ENCODE results near the gene MCUR1.
"Not testable (repeated sequence)": the region's sequence is repeated elsewhere in the genome, so short reads cannot be mapped to it uniquely, and the experiment has no call there.

GRCh38 chr6:13834018-13834417 lies 19.7 kb upstream of the MCUR1 start:
- TF ChIP-seq, protein P1, sequence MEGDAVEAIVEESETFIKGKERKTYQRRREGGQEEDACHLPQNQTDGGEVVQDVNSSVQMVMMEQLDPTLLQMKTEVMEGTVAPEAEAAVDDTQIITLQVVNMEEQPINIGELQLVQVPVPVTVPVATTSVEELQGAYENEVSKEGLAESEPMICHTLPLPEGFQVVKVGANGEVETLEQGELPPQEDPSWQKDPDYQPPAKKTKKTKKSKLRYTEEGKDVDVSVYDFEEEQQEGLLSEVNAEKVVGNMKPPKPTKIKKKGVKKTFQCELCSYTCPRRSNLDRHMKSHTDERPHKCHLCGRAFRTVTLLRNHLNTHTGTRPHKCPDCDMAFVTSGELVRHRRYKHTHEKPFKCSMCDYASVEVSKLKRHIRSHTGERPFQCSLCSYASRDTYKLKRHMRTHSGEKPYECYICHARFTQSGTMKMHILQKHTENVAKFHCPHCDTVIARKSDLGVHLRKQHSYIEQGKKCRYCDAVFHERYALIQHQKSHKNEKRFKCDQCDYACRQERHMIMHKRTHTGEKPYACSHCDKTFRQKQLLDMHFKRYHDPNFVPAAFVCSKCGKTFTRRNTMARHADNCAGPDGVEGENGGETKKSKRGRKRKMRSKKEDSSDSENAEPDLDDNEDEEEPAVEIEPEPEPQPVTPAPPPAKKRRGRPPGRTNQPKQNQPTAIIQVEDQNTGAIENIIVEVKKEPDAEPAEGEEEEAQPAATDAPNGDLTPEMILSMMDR (IDR thresholded peaks at IDR 0.05; ENCODE audit: insufficient read depth, low read length), result not testable (repeated sequence)
- not testable (repeated sequence) for TF ChIP-seq SPI1 (IDR thresholded peaks at IDR 0.05; ENCODE audit: borderline replicate concordance, low read depth); POLR2AphosphoS5 (IDR thresholded peaks at IDR 0.05; ENCODE audit: low read depth)
- TF ChIP-seq, protein P2, sequence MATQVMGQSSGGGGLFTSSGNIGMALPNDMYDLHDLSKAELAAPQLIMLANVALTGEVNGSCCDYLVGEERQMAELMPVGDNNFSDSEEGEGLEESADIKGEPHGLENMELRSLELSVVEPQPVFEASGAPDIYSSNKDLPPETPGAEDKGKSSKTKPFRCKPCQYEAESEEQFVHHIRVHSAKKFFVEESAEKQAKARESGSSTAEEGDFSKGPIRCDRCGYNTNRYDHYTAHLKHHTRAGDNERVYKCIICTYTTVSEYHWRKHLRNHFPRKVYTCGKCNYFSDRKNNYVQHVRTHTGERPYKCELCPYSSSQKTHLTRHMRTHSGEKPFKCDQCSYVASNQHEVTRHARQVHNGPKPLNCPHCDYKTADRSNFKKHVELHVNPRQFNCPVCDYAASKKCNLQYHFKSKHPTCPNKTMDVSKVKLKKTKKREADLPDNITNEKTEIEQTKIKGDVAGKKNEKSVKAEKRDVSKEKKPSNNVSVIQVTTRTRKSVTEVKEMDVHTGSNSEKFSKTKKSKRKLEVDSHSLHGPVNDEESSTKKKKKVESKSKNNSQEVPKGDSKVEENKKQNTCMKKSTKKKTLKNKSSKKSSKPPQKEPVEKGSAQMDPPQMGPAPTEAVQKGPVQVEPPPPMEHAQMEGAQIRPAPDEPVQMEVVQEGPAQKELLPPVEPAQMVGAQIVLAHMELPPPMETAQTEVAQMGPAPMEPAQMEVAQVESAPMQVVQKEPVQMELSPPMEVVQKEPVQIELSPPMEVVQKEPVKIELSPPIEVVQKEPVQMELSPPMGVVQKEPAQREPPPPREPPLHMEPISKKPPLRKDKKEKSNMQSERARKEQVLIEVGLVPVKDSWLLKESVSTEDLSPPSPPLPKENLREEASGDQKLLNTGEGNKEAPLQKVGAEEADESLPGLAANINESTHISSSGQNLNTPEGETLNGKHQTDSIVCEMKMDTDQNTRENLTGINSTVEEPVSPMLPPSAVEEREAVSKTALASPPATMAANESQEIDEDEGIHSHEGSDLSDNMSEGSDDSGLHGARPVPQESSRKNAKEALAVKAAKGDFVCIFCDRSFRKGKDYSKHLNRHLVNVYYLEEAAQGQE (IDR thresholded peaks at IDR 0.05; ENCODE audit: insufficient replicate concordance, low read depth), result not testable (repeated sequence)

Data from HL-60 (cell line).